Measurements from ENCODE around the gene AFAP1L2. TPM values are rescaled to one million over a fixed set of nuclear protein-coding genes. Genes with fewer than 3 reads are reported as not detected.

The AFAP1L2 gene
- total RNA-seq, 2 experiments from 2014 or later, result 2.3 to 8.6 TPM

DNA sequence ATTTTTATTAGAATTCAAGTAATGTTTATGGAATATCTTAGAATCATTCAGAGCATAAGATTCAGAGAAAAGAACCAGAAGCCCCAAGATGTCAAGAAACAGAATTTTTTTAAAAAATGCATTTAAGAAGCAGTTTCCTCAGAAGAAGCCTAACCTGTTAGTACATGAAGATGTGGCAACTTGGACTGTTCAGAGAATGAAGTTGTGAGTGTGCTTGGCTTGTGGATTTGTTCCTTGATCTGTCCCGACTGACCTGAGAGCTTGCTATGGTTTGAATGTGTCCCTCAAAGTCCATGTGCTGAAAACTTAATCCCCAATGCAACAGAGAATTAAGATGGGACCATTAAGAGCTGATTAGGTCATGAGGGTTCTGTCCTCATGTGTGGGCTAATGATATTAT is 13.8 kb upstream of the AFAP1L2 start:
- no peak overlapping the region for H2AFZ ChIP-seq (ENCODE audit: low read length)
- intact Hi-C loops (cut with micrococcal nuclease; ENCODE audit: unreplicated experiment), result no loop called here
- ChIA-PET CTCF (ENCODE audit: unreplicated experiment) (no interaction called here), POLR2A (no interaction called here)
- no peak overlapping the region for H3K27ac ChIP-seq (ENCODE audit: low read depth, low read length, poor library complexity, severe bottlenecking)
- no peaks in the 10 kb centered on the region for H4K20me1 ChIP-seq (ENCODE audit: insufficient read depth, low read length)
- no peaks in the 10 kb centered on the region for H3K4me1 ChIP-seq (ENCODE audit: insufficient read depth, low read length, poor library complexity, severe bottlenecking)
- H3K9me2 ChIP-seq (ENCODE audit: insufficient read depth, low read length), result no peaks in the 10 kb centered on the region
- H3K79me2 ChIP-seq (ENCODE audit: insufficient read depth, low read depth, low read length), result no peaks in the 10 kb centered on the region
- DNase-seq (ENCODE audit: low spot score), result no peak
- no peaks in the 10 kb centered on the region for H3K9me3 ChIP-seq (ENCODE audit: low read length)
- H3K4me2 ChIP-seq (ENCODE audit: low read length), result no peak overlapping the region
- BruUV-seq (replicated peaks), result no TSS peak
- H3K36me3 ChIP-seq (ENCODE audit: insufficient read depth, low read length), result no peaks in the 10 kb centered on the region
- no peak overlapping the region for H3K4me3 ChIP-seq (ENCODE audit: low read depth, low read length, poor library complexity, severe bottlenecking)
- no peak for TF ChIP-seq EZH2phosphoT487 (IDR thresholded peaks at IDR 0.05; ENCODE audit: borderline replicate concordance, low read depth, low read length)
- TF ChIP-seq, protein P1, sequence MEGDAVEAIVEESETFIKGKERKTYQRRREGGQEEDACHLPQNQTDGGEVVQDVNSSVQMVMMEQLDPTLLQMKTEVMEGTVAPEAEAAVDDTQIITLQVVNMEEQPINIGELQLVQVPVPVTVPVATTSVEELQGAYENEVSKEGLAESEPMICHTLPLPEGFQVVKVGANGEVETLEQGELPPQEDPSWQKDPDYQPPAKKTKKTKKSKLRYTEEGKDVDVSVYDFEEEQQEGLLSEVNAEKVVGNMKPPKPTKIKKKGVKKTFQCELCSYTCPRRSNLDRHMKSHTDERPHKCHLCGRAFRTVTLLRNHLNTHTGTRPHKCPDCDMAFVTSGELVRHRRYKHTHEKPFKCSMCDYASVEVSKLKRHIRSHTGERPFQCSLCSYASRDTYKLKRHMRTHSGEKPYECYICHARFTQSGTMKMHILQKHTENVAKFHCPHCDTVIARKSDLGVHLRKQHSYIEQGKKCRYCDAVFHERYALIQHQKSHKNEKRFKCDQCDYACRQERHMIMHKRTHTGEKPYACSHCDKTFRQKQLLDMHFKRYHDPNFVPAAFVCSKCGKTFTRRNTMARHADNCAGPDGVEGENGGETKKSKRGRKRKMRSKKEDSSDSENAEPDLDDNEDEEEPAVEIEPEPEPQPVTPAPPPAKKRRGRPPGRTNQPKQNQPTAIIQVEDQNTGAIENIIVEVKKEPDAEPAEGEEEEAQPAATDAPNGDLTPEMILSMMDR (conservative IDR thresholded peaks at IDR 0.05; ENCODE audit: low read length), result no peak

DNA sequence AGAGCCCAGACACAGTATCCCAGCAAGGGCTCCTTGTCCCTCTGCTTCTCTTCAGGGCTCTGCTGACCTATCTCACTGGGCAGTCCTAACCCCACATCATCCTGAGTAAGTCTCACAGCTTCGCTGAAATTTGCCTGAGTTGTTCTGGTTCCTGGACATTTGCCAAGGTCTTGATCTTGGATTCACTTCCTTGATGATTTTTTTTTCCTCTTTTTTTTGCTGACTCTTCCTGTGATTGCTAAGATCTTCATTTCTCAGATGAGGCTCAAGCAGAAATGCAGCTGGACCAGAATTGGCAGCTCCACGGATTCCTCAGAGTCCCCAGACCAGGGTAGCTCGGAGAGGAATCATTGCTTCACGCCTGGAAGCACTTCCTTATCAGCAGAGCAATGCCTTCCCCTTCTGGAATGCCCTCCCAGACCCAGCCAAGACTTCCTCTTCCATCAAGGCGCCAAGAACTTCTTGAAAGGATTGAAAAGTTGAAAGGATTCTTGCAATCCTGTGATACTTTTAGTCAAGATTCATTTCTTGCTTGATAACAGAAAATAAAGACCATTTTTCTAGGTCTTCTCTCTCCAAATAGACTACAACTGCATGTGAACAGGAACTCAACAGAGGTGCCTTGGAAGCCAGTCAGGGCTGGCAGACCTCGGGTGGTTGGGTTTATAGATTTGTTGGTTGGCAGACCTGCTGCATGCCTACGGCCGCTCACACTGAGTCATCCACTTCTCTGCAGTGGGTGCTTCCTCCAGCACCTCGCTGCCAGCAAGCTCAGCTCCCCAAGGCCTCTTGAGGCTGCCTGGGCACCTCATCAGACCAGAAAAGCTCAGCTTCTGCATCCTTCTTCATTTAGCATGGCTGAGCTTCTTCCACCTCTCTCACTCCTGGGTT is 8.8 kb upstream of the AFAP1L2 start:
- no peak overlapping the region for H3K27ac ChIP-seq (ENCODE audit: low read depth, low read length, poor library complexity, severe bottlenecking)
- POLR2A ChIA-PET, result no interaction called here
- no peaks in the 10 kb centered on the region for H4K20me1 ChIP-seq (ENCODE audit: insufficient read depth, low read length)
- no peak overlapping the region for H2AFZ ChIP-seq (ENCODE audit: low read length)
- intact Hi-C loops (cut with micrococcal nuclease; ENCODE audit: unreplicated experiment), result no loop called here
- no peak overlapping the region for H3K4me2 ChIP-seq (ENCODE audit: low read length)
- no peaks in the 10 kb centered on the region for H3K4me1 ChIP-seq (ENCODE audit: insufficient read depth, low read length, poor library complexity, severe bottlenecking)
- no TSS peak for BruUV-seq (replicated peaks)
- H3K9me2 ChIP-seq (ENCODE audit: insufficient read depth, low read length), result no peaks in the 10 kb centered on the region
- no peak overlapping the region for H3K4me3 ChIP-seq (ENCODE audit: low read depth, low read length, poor library complexity, severe bottlenecking)
- no peaks in the 10 kb centered on the region for H3K36me3 ChIP-seq (ENCODE audit: insufficient read depth, low read length)
- TF ChIP-seq, protein P1 (conservative IDR thresholded peaks at IDR 0.05; ENCODE audit: low read length), result no peak
- TF ChIP-seq EZH2phosphoT487 (IDR thresholded peaks at IDR 0.05; ENCODE audit: borderline replicate concordance, low read depth, low read length), result no peak
- no peaks in the 10 kb centered on the region for H3K9me3 ChIP-seq (ENCODE audit: low read length)
- CTCF ChIA-PET (ENCODE audit: unreplicated experiment), result interaction anchor here (0.5 kb wide), 1 partner anchor 69 kb away, joined by 3 read pairs; no protein-coding TSS in a partner anchor
- H3K79me2 ChIP-seq (ENCODE audit: insufficient read depth, low read depth, low read length), result no peaks in the 10 kb centered on the region
- DNase-seq (ENCODE audit: low spot score), result no peak

- POLR2A ChIA-PET, result no interaction called here
- intact Hi-C loops (cut with micrococcal nuclease; ENCODE audit: unreplicated experiment), result no loop called here
- H3K9me3 ChIP-seq (ENCODE audit: low read length), result no peaks in the 10 kb centered on the region
- no peaks in the 10 kb centered on the region for H3K79me2 ChIP-seq (ENCODE audit: insufficient read depth, low read depth, low read length)
- H4K20me1 ChIP-seq (ENCODE audit: insufficient read depth, low read length), result no peaks in the 10 kb centered on the region
- H3K36me3 ChIP-seq (ENCODE audit: insufficient read depth, low read length), result no peaks in the 10 kb centered on the region
- no peaks in the 10 kb centered on the region for H3K4me1 ChIP-seq (ENCODE audit: insufficient read depth, low read length, poor library complexity, severe bottlenecking)
- no peak overlapping the region for H3K4me3 ChIP-seq (ENCODE audit: low read depth, low read length, poor library complexity, severe bottlenecking)
- BruUV-seq (replicated peaks), result no TSS peak
- no peak overlapping the region for H2AFZ ChIP-seq (ENCODE audit: low read length)
- TF ChIP-seq, protein P1 (conservative IDR thresholded peaks at IDR 0.05; ENCODE audit: low read length), result no peak
- TF ChIP-seq EZH2phosphoT487 (IDR thresholded peaks at IDR 0.05; ENCODE audit: borderline replicate concordance, low read depth, low read length), result no peak
- H3K27ac ChIP-seq (ENCODE audit: low read depth, low read length, poor library complexity, severe bottlenecking), result no peak overlapping the region
- no peaks in the 10 kb centered on the region for H3K9me2 ChIP-seq (ENCODE audit: insufficient read depth, low read length)
- CTCF ChIA-PET (ENCODE audit: unreplicated experiment), result no interaction called here
- no peak for DNase-seq (ENCODE audit: low spot score)
- H3K4me2 ChIP-seq (ENCODE audit: low read length), result no peak overlapping the region
Measured at GRCh38 chr10:114408968-114409444, 4.7 kb upstream of the AFAP1L2 start.
